ENCODE measurements around the gene MPRIP.

DNA sequence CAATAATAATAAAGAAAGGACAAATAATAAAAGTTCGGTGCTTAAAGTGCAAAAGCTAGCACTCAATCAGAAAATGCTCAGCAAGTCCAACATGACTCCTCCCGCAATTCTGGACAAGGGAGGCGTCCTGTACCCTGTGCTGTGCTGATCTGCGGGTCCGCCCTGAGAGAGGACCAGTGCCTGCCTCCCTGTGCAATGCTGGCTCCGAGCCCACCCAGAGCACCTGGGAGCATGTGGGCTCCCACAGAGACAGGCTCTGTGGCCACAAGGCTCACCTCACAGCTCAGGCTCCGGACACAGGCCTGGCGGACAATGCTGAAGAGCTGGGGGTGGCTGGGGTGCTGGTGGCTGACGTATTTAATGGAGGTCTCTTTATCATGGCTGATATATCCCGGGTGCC, 183.6 kb downstream of the MPRIP start:
- TF ChIP-seq ARNTL (CRISPR knock-in tag; IDR thresholded peaks at IDR 0.05; ENCODE audit: borderline replicate concordance, low read depth): no peak
- no peak for TF ChIP-seq ZFP3 (CRISPR knock-in tag; IDR thresholded peaks at IDR 0.05)
- TF ChIP-seq, protein P1, sequence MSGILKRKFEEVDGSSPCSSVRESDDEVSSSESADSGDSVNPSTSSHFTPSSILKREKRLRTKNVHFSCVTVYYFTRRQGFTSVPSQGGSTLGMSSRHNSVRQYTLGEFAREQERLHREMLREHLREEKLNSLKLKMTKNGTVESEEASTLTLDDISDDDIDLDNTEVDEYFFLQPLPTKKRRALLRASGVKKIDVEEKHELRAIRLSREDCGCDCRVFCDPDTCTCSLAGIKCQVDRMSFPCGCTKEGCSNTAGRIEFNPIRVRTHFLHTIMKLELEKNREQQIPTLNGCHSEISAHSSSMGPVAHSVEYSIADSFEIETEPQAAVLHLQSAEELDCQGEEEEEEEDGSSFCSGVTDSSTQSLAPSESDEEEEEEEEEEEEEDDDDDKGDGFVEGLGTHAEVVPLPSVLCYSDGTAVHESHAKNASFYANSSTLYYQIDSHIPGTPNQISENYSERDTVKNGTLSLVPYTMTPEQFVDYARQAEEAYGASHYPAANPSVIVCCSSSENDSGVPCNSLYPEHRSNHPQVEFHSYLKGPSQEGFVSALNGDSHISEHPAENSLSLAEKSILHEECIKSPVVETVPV (CRISPR knock-in tag; IDR thresholded peaks at IDR 0.05): no peak
- no peak for TF ChIP-seq TOX (CRISPR knock-in tag; IDR thresholded peaks at IDR 0.05; ENCODE audit: borderline replicate concordance)
- TF ChIP-seq, protein P2, sequence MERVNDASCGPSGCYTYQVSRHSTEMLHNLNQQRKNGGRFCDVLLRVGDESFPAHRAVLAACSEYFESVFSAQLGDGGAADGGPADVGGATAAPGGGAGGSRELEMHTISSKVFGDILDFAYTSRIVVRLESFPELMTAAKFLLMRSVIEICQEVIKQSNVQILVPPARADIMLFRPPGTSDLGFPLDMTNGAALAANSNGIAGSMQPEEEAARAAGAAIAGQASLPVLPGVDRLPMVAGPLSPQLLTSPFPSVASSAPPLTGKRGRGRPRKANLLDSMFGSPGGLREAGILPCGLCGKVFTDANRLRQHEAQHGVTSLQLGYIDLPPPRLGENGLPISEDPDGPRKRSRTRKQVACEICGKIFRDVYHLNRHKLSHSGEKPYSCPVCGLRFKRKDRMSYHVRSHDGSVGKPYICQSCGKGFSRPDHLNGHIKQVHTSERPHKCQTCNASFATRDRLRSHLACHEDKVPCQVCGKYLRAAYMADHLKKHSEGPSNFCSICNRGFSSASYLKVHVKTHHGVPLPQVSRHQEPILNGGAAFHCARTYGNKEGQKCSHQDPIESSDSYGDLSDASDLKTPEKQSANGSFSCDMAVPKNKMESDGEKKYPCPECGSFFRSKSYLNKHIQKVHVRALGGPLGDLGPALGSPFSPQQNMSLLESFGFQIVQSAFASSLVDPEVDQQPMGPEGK (CRISPR knock-in tag; IDR thresholded peaks at IDR 0.05; ENCODE audit: borderline replicate concordance): no peak
- TF ChIP-seq, protein P3, sequence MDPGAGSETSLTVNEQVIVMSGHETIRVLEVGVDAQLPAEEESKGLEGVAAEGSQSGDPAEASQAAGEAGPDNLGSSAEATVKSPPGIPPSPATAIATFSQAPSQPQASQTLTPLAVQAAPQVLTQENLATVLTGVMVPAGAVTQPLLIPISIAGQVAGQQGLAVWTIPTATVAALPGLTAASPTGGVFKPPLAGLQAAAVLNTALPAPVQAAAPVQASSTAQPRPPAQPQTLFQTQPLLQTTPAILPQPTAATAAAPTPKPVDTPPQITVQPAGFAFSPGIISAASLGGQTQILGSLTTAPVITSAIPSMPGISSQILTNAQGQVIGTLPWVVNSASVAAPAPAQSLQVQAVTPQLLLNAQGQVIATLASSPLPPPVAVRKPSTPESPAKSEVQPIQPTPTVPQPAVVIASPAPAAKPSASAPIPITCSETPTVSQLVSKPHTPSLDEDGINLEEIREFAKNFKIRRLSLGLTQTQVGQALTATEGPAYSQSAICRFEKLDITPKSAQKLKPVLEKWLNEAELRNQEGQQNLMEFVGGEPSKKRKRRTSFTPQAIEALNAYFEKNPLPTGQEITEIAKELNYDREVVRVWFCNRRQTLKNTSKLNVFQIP (CRISPR knock-in tag; IDR thresholded peaks at IDR 0.05; ENCODE audit: borderline replicate concordance, low read depth): no peak
- no peak for TF ChIP-seq ZNF70 (CRISPR knock-in tag; IDR thresholded peaks at IDR 0.05)
- TF ChIP-seq ESRRG (CRISPR knock-in tag; IDR thresholded peaks at IDR 0.05): no peak
- TF ChIP-seq, protein P4, sequence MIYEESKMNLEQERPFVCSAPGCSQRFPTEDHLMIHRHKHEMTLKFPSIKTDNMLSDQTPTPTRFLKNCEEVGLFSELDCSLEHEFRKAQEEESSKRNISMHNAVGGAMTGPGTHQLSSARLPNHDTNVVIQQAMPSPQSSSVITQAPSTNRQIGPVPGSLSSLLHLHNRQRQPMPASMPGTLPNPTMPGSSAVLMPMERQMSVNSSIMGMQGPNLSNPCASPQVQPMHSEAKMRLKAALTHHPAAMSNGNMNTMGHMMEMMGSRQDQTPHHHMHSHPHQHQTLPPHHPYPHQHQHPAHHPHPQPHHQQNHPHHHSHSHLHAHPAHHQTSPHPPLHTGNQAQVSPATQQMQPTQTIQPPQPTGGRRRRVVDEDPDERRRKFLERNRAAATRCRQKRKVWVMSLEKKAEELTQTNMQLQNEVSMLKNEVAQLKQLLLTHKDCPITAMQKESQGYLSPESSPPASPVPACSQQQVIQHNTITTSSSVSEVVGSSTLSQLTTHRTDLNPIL (CRISPR knock-in tag; IDR thresholded peaks at IDR 0.05; ENCODE audit: low read depth): no peak
- TF ChIP-seq ZFP30 (CRISPR knock-in tag; IDR thresholded peaks at IDR 0.05): no peak
- TF ChIP-seq ZC3H10 (CRISPR knock-in tag; IDR thresholded peaks at IDR 0.05): no peak
- no peak for TF ChIP-seq ISL1 (CRISPR knock-in tag; IDR thresholded peaks at IDR 0.05)

All from SK-N-SH treated with all-trans-retinoic acid at 6 μM for 48 hours (cell line).